AG09309 (cell line): ENCODE data around the gene PHF2.

Source experiments
- DNase-seq: peaks from one replicate; pipeline ENCODE4 v3.0.0-alpha.2; 2010; ENCODE audit warnings: low read depth
- H3K4me3 ChIP-seq: 2 replicates; pipeline ENCODE4 v1.5.1; 2011; ENCODE audit warnings: mild to moderate bottlenecking, low read depth, low read length, moderate library complexity; ENCODE audit not compliant: control insufficient read depth
- TF ChIP-seq, protein P1 (sequence below): IDR thresholded peaks from 2 replicates; pipeline ENCODE4 v1.5.1; 2011; ENCODE audit warnings: mild to moderate bottlenecking, low read depth, low read length, inconsistent platforms; ENCODE audit not compliant: insufficient read depth, control insufficient read depth; ENCODE audit errors: missing control alignments

The PHF2 gene

DNA sequence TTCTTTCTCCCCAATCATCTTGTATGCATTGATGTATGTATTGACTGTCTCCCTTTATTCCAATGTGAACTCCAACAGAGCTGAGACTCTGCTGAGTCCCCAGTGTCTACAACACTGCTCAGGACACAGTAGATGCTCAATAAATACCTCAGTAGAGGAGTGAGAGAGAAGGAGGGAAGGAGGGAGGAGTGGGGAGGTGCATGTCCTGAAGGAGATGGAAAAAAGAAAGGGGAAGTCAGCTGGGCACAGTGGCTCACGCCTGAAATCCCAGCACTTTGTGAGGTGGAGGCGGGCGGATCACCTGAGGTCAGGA, 2.9 kb upstream of the PHF2 start:
- TF ChIP-seq, protein P1, sequence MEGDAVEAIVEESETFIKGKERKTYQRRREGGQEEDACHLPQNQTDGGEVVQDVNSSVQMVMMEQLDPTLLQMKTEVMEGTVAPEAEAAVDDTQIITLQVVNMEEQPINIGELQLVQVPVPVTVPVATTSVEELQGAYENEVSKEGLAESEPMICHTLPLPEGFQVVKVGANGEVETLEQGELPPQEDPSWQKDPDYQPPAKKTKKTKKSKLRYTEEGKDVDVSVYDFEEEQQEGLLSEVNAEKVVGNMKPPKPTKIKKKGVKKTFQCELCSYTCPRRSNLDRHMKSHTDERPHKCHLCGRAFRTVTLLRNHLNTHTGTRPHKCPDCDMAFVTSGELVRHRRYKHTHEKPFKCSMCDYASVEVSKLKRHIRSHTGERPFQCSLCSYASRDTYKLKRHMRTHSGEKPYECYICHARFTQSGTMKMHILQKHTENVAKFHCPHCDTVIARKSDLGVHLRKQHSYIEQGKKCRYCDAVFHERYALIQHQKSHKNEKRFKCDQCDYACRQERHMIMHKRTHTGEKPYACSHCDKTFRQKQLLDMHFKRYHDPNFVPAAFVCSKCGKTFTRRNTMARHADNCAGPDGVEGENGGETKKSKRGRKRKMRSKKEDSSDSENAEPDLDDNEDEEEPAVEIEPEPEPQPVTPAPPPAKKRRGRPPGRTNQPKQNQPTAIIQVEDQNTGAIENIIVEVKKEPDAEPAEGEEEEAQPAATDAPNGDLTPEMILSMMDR, result no peak
- no peak for DNase-seq
- no peak overlapping the region for H3K4me3 ChIP-seq

- DNase-seq, result no peak
- TF ChIP-seq, protein P1, result no peak
Measured at GRCh38 chr9:93574091-93574899, 2.1 kb upstream of the PHF2 start.

DNA sequence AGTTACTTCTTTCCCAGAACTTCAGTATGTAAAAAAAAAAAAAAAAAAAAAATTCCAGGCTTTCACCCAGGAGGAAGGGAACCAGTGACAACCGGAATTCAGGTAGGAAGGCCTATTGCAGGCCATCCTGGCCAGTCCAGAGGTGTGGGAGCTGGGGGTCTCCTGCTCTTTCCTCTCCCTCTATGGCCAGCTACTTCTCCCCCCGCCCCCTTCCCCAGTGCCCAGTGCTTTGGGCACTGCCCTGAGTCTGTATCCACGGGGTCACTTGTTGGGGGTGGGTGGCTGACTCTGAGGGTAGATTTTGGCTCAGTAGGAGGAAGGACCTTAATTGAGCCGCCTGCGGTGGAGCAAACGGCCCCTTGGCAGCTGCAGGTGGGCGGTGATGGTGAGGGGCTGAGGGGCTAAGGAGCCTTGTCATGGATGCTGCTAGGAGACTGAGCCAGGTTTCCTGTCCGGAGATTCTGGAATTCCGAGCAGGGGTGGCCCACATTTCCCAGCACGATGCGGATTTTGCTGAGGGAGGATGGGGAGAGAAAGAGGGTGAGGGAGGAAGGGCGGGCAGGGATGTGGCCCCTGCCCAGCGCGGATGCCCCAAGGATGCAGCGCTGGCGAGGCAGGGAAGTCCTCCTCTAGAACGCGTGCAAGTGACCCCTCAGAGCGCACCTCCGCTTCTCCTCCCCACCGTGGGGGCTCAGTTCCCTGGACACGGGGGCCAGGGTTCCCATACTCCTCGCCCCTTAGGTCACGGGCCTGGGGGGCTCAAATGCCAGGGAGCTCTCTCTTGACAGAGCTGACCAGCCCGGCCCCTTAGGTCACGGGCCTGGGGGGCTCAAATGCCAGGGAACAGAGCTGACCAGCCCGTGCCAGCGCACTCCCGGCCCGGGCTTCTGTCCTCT, 1.2 kb upstream of the PHF2 start:
- peak overlapping the region; percentile 81 for H3K4me3 ChIP-seq
- TF ChIP-seq, protein P1, result no peak
- no peak for DNase-seq

More at GRCh38 chr9:93574091-93574899, 2.1 kb upstream of the PHF2 start:
- H3K4me3 ChIP-seq, result no peak overlapping the region

DNA sequence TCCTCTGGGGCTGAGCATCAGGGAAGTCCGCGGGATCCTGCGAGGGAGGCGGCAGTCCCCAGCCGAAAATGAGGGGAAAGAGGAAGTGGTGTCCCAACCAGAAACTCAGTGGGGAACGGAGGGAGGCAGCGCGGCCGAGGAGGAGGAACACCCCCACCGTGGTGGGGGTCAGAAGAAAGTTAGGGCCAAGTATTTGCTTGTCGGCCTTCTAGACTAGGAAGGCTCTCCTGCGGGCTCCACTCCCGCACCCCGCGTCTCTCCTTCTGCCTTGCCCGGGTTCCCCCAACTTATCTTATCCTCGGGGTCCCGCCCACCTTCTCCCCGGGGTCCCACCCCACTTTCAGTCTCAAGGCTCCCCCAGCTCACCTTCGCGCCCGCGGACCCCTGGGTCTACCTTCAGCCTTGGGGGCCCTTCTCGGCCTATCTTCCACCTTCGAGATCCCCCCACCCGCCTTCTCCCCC, 557 bp upstream of the PHF2 start:
- DNase-seq, result no peak
- TF ChIP-seq, protein P1, result no peak
- peak overlapping the region; percentile 81 for H3K4me3 ChIP-seq

GRCh38 chr9:93577078-93577974, 942 bp downstream of the PHF2 start:
- TF ChIP-seq, protein P1, result no peak
- DNase-seq, result no peak
- peak overlapping the region; percentile 61 for H3K4me3 ChIP-seq
